C4-2B (cell line): ENCODE measurements around the gene PUM2.

Experiments used
- CTCF ChIP-seq: fragments of 450-650 bp; conservative IDR thresholded peaks from 2 replicates; pipeline ENCODE4 v1.5.1; 2017; ENCODE audit warnings: mild to moderate bottlenecking
- ZFX ChIP-seq: fragments of 450-650 bp; IDR thresholded peaks from 2 replicates; pipeline ENCODE4 v1.6.1; 2017

GRCh38 chr2:20350041-20350712 lies 467 bp downstream of the PUM2 start:
- TF ChIP-seq CTCF (no peak), ZFX (peak; percentile 94)
